ENCODE measurements around the gene HNRNPR.

DNA sequence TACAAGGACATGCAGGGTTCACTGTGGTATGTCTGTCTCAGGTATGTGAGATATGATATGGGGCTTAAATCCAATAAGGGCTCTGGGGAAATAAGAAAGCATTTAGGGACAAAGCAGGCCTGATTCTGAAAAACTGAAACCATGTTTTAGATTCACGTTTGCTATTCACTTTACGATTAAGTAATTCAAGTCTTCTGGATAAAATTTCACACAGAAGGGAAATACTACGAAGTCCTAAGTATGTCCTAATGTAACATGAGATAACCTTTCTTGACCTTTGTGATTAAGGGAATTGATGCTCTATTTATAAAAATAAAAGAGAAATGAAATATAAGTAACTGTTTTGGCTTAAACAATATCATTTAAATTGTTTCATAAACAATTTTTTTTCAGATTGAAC is 55.4 kb downstream of the HNRNPR start:
- TF ChIP-seq POLR2AphosphoS5 (IDR thresholded peaks at IDR 0.05; ENCODE audit: low read depth, low read length) = no peak
- no peak for TF ChIP-seq SIN3A (IDR thresholded peaks at IDR 0.05; ENCODE audit: borderline replicate concordance, insufficient read depth, low read length)
- no peak for TF ChIP-seq REST (IDR thresholded peaks at IDR 0.05; ENCODE audit: insufficient read depth in 1 of 2, low read depth in 2 of 2, low read length in 2 of 2)

Data from PFSK-1 (cell line).